Suppressor macrophage treated with lipopolysaccharide for 1 hour (primary cell): ENCODE results near the gene TRAPPC14.

Source experiments
- DNase-seq, 3 donors: peaks; one replicate each; pipeline ENCODE4 v3.0.0-alpha.2; 2020 to 2022

The TRAPPC14 gene

DNA sequence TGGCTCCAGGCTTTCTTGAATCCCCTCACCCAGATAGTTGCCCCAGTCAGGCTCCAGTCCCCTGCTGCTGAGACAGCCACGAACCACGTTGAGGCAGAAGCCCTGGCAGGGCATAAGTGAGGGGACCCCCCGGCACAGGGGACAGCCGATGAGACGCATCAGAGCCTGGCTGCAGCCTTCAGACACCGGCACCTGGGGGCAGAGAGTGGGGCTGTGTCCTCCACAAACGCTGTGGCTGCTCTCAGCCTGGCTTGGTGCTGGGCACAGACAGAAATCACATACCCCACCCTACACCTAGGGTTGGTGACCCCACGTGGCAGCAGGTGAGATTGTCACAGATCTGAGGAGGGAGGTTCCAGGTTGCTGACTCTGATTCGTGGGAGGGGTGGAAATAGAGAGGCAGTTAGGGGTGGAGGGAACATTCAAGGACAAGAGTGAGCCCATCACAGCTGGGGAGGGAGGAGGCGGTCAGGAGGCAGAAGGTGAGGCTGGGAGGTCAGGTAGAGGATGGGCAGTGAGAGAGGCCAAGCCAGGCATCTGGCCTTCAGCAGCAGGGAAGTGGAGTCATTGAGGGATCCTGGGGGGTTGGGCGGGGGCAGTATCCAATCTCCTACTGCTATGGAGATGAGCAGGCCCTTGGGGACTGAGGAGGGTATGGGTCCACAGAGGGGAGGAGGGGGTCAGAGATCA, 15.4 kb upstream of the TRAPPC14 start:
- DNase-seq: no peak

DNA sequence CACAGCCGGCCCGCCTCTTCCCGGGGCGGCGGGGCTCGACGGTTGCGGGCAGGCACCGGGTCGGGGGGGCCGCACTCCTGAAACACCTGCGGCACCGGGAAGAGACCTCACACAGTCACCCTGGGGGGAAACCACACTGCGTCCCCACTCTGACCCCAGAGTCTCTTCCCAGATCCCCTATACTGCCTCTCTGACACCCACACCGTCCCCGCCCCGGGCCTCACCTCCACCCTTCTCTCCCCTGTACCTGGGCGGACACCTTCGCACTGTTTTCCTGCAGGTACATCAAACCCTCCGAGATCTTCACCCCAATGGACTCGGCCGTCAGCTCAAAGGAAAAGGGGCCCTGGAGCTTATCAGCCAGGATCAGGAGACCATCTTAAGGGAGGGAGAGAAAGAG, 13.3 kb upstream of the TRAPPC14 start:
- no peak for DNase-seq

DNA sequence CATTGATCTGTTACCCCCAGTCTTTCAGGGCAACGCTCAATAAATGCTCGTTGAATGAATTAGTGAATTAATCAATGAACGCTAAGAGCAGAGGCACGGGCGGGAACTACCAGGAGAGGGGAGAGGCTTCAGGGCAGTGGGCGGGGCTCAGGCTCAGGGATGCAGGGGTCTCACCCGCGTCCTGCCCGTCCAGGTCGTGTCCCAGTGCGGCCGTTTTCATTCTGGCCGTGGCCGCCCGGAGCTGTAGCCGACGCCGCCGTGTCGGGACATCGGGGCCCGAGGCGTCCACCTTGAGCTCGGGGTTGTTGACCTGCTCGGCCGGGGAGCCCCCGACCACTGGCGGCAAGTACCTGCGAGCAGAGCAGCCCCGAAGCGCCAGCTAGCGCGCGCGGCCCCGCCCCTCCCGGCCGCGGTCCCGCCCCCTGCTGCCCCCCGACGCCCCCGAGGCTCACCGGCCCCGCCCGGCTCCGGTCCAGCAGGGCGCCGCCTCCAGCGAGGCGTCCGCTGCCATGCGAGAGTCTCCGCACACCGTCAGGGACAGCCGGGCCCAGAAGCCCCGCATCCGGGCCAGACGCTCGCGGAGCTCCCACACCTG, 12.7 kb upstream of the TRAPPC14 start:
- DNase-seq: no peak

DNA sequence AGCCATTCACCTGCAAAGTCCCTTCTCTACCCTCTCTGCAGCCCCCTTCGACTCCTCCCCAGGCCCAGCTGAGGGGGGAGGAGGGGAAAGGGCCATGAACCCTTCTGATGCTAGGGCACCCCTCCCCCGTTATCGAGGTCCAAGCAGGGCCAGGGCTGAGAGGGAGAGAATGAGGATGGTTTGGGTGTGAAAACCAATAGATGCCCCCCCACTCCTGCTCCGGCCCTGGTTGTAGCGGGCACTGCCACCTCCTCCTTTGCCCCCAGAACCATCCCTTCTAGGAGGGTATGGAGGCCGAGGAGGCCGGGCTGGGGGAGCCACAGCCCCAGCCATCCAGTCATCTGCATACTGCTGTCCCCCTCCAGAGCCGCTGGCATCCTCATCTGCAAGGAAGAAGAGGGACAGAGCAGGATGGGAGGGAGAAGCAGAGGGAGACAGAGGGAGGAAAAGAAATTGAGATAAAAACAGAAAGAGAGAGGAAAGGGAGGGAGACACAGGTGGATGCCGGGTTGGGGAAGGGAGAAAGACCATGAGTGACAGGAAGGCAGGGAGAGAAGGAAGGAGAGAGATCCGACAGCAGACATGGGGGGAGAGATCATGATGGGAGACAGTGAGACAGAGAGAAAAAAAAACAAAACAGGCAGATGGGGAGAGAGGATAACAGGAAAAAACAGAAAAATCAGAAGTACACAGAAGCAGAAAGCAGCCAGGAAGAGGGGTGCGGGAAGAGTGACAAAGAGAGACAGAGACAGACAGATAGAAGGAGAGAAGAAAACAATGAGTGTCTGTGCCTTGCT, 11.8 kb upstream of the TRAPPC14 start:
- no peak for DNase-seq

DNA sequence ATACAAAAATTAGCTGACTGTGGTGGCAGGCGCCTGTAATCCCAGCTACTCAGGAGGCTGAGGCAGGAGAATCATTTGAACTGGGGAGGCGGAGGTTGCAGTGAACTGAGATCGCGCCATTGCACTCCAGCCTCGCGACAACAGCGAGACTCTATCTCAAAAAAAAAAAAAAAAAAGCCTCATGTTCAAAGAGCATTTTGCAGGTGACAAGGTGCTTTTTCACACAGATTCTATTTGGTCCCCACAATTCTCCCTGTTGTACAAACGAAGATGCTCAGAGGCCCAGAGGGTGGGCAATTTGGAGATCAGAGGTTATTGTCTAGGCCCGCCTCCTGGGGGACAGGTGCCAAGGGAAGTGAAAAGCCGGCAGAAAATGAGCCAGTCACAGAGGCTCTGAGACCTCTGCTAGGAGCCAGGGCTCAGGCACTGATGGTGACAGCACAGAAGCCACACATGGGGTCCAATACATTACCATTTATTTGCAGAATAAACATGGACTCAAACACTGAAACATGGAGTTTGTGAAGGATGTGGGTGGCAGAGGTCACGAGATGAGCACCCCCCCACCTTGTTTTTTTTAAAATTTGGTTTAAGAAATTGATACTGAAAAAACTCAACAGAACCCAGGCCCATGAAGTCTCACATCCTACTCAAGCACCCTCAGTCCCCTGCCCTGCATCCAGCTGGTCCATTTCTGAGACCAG, 10.8 kb upstream of the TRAPPC14 start:
- no peak for DNase-seq

DNA sequence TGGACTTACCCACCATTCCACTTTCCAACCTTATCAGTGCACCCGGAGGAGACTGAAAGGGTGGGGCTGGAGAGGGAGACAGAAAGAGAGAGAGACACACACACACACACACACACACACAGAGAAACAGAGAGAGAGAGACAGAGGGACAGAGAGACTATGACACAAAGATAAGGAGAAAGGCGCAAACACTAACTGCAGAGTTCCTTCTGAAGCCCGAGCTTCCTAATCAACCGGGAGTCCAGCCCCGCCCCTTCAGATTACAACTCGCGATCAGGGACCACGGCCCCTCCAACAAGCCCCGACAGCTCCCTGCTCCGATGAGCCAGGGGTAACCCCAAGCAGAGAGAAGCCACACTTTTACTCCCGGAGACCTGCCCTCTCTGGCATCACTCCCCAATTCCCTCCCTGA, 9.4 kb upstream of the TRAPPC14 start:
- DNase-seq: peak in 1 of 3 donors; percentile 23

DNA sequence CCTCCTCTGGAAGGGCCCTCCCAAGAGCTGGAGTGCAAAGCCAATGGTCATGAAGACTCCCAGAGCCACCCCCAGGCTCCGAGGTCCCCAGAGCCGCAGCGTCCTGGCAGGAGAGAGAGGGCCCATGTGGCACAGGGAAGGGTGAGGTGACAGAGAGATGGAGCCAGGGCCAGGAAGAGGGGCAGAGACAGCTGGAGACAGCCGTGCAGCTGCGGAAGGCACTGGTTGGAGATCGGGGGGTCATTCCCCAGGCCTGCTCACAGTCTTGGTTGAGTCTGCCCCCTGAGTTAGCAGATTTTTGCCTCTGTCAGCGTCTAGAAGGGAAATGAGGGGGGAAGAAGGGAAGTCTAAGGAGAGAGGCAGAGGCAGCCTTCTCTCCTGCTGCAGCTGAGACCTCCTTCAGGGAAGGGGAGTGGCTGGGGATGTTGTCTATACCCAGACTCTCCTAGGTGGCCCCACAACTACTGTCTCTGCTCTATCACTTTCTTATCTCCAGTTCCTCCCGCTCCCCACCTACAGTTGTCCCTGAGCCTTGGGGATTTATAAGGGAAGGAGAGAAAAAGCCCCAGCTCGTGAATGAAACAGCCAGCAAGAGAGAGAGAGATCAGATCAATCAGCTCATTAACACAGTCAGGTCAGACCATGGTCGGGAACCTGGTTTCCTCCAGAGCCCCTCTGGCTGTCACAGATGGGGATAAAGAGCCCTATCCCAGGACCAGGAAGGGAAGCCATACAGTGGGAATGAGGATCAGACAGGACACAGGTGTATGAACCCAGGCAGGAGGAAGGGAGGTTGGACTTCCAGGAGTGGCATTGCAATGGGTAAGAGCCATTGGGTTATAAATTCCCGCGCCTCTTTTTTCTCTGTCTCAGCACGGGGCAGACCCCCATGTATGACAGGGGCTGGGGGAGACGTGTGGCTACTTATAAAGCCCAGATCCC, 8.7 kb upstream of the TRAPPC14 start:
- no peak for DNase-seq

DNA sequence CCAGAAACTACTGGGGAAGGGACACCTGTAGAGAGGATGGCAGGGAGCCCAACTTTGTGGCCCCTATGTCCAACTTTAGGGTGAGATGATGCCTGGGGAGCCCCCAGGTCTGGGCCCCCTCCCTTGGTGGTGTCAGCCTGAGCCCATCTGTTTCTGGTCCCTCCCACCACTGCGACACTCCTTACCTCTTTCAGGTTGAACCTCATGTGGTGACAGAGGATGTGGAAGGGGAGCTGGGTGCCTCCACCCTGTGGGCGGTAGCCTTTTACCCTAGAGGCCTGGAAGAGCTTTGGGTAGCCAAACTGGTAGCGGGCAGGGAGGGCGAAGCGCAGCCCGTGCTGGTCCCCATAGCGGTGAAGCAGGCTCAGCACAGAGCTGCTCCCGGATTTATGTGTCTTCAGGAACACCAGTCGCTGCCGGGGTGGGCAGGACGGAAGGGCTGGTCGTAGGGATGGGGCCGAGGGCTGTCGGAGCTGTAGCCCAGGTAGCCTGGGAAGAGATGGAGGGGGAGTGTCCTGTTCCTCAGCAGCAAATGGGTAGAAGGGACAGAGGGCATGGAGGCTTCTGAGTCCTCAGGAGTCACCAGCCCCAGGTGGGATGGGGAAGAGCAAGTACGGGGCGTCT, 7.9 kb upstream of the TRAPPC14 start:
- DNase-seq: no peak

DNA sequence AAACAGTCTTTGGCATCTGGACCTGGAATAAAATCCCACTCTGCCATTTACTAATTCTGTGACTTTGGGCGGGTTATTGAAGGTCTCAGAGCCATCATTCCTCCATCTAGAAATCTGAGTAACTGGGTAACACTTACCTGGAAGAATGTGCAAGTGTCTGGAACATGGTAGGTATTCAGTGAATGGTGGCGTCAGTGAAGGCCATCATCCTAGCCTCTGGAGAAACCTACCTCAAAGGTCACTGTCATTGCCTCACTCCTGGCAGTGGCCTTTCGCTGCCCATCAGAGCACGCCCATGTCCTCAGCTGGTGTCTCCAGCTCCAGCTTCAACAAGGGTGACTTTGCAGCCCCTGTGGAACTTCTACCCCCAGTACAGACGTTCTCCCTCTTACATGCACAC, 5.3 kb upstream of the TRAPPC14 start:
- no peak for DNase-seq

DNA sequence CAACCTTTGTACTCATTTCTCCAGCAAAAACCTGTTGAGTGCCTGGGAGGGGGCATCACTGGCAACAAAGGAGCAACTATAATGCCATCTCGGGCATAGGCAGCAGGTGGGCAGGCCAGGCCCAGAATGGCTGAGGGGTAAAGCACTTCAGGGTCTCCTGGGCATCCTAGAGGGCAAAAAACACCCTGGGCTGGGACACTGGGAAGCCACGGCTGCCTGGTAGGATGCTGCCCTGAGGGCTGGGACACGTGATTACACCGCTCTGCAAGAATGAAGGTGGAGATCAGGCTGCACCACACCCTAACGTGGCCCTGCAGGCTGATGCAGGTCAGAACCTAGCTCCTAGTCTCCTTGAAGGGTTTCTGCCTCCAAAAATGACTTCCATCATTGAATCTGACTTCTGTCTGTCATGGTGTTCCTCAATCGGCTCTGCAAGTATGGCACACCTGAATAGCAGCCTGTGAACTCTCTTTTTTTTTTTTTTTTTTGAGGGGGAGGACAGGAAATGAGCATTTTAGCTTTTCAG, 4.5 kb upstream of the TRAPPC14 start:
- no peak for DNase-seq

DNA sequence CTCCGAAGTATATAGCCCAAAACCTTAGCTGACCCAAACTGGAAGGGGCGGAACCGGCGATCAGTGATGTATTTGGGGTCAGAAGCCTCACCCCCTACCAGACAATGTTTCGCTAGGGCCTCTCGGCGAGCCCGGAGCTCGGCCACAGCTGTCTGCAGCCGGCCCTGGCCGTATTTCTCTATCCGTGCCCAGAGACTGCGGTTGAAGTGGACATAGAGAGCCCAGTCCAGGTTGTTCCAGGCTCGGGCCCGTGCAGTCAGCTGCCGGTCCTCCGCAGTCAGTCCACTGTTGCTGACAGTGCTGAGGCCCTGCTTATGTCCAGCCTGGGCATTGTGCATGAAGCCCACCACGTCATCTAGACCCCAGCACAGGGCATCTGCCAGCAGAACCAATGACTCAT, 1.5 kb upstream of the TRAPPC14 start:
- no peak for DNase-seq

DNA sequence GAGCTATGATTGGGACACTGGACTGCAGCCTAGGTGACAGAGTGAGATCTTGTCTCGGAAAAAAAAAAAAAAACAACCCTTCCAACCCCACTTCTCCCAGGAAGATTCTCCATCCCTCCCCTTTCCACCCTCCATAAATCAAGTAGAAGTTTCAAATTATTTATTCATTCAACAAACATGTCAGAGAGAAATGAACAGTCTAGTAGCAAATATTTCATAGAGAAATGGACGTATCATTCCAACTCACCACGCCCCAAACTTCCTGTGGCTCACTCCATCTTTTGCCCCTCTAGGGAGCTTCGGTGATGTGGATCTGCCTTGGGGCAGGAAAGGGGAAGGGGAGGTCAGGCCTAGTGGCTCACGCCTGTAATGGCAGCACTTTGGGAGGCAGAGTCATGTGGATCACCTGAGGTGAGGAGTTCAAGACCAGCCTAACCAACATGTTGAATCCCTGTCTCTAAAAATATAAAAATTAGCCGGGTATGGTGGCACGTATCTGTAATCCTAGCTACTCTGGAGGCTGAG, 638 bp upstream of the TRAPPC14 start:
- peak in 1 of 3 donors; percentile 40 for DNase-seq

DNA sequence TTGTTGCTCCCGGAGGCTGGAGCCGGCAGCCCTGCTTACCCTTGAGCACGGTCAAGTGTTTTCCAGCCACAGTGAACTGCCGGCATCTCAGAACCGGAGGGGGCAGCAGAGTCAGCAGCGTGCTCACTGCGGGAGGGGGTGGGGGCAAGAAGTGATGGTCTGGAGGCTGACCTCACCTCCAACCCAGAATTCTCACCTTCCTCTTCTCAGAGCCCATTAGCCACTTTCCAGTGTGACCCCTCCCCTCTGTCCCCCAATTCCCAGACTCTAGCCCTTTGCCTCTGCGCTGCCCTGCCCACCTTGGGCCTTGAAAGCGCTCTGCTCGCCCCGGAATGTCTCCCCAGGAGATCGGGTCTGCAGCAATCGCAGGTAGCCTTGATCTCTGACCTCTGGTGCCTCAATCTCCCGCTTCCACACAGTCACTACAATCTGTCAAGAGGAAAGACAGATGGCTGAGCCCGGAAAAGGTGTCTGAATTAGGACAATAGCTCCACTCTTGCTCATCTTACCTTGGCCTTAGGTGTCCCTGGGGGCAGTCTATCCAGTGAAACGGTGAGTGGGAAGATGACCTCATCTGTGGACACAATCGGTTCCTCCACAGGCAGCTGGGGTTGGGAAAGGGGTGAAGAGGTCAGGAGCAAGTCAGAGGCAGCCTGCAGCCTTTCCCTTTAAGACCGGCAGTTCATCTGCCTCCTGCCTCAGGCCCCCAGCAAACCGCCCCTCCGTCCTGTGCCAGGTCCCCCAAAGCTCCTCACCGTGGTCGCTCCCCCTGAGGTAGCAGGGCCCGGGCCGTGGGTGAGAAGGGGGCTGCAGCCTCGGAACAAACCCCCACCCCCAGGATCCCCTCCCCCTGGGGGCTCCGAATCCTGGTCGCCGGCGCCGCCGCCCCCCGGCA, 942 bp downstream of the TRAPPC14 start:
- peak; percentile 68 to 76 (median 68) for DNase-seq

DNA sequence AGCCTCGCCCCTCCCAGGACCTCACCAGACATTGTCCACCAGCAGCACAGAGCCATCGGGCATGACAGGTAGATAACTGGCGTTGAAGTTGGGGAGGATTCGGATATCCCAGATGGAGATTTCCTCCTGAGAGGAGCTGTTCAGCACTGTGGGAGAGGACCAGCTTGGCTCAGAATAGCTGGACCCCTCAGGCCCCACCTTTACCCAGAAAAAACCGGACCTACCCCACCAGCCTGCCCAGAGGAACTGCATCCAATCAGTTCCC, 1.5 kb downstream of the TRAPPC14 start:
- DNase-seq: no peak

DNA sequence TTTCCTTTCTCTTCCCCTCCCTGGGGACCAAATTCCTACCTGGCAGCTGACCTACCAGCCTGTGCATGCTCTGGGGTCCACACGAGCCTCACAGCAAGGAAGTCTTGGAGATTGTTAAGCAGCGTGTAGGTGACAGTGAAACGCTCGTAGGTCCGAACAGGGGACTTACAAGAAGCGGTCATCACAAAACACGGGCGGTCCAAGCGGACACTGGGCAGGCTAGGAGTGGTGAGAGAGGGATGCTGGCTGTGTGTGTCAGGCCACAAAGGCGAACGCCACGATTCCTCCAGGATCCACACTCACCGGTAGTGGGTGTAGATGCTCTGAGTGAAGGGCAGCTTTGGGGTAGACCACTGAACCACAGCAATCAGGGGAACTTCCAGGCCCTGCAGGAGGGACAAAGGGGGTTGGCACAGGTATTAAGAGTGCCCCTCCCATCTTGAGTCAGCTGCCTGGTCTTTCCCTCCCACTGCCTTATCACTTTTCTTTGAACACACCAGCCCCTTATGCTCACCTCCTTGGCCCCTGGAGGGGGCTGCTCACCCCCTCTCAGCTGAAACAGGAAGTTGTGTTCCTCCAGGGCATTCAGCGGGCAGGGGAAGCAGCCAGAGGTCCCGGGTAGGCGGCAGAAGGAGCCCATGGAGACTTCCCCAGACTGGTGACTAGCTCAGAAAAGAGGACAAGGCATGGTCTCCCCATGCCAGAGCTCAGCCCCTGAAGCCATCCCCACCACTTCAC, 2.0 kb downstream of the TRAPPC14 start:
- peak; percentile 73 to 80 (median 75) for DNase-seq

DNA sequence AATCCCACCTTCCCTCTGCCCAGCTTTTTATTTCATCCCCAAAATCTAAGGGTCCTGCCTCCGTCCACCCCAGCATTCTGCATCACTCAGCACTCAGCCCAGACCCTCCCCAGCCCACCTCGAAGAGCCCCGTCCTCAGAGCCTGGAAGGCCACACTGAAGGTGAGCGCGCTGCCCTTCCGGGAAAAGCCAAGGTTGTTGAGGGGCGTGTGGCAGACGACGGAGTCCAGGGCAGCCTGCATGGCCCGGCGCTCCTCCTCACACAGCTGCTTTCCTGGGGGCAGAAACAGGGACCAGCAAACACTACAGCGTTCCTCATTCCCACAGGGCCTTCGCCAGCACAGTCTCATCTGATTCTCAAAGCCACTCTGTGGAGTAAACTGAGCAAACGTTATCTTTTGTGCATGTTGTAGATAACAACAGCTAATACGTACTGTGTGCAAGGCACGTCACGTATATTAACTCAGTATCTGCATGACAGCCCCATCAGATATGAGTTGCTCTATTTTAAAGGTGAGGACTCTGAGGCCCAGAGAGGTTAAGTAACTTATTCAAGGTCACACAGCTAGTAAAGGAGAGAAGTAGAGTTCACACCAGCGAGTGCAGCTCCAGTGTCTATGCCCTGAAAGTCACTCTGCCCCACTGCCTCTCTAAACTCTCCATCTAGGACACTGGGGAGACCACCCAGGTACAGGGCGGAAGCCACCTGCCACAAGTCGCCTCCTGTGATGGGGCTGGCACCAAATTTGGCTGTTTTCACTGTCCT, 2.8 kb downstream of the TRAPPC14 start:
- no peak for DNase-seq

DNA sequence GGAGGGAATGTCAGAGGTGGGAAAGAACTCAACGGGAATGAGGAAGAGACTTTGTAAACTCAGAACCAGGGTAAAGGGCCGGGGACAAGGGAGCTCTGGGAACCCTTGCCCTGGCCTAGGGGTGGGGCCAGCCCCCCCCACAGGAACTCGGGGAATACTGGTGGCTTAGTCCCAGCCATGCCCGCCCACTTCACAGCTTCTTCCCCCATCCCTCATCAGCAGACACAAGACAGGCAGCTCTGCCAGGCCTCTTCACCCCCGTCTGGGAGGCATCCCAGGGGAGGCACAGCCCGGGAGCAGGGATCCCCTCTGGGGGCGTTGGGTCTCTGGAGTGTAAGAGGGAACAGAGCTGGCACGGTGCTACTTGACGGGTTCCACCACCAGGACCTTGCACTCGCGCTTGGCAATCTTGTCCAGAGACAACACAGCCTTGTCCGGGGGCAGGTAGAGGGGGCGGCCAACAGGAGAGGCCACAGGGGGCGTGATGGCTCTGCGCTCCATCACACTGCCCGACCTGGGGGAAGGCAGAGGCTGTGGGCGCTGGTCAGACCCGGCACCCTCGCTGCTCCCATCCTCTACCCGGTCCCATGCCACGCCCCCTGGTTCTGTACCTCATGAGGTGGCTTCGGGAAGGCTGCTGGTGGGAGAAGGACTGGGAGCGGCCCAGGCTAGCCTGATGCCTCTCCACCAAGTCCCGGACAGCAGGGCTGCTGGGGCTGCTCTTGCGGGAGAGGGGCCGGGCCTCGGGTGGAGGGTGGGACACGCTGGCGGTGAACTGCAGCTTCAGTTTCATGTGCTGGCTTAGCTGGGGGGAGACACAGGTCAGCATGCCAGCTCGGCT, 3.7 kb downstream of the TRAPPC14 start:
- no peak for DNase-seq
